ENCODE results near the gene KRTAP21-1. TPM values are rescaled to one million over a fixed set of nuclear protein-coding genes. Genes with fewer than 3 reads are reported as not detected.

The KRTAP21-1 gene
- not detected in 2 replicates for total RNA-seq

DNA sequence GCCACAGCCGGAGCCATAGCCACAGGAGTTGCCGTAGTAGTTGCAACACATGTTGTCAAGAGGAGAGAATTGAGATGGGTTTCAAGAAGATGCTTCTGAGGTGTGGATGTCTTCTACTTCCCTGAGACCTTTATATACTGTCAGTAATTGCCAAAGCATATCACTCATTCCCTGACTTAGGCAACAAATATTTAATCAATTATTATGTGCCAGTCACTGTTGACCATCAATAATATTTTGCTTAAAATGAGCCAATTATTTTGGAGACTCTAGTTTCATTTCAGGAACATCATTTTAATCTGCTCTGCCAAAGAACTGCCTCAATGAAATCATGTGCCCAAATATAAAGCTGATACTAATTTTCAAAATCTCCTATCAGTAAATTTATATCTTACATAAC, at the start of gene KRTAP21-1:
KRTAP21-1 (minus strand) TSS at position 101 of the 400 bp plus-strand sequence; CDS start at position 51, 50 bp downstream.

DNA sequence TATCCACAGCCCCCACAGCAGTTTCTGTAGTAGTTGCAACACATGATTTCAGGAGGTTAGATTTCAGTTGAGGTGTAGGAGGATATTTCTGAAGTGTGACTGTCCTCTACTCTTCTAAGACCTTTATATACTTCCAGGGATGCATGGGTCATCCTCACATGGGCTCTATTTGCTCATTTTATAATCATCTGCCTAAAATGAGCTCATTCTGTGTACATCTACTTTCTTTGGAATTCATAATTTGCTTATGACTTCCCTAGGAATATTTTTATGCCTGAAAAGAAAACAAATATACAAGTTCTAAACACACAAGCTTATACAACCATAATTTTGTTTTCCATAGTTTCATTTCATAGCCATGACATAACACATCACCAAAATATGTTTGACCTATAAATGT, 8.1 kb downstream of the KRTAP21-1 start, which contains the start of gene KRTAP21-2:
KRTAP21-2 (minus strand) TSS at position 101 of the 400 bp plus-strand sequence; CDS start at position 44, 57 bp downstream.

DNA sequence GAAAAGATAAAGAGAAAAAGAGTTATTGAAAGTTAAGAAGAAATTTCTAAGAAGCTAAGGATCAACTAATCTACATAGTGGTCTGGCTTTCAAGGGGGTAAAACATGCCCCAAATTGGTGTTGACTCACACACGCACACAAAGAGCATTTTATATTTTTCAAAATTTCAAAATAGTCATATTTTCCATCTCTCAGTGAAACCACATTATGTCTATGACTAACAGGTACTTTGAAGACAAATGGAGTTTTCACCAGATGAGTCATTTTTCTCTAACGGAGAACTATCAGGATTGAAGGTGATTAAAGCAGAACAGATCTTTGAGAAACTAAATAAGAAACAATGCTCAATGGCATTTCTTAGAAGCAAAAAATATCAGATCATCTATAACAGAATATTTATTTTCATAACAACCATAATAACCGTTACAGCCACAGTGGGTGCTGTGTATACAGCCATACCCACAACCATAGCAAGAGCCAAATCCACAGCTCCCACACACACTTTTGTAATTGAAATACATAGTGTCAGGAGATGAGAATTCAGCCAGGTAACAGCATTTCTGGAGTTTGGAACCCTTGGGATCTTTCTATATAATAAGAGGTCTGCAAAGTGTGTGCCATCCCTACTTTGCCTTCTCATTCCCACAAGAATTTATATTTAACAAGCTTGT, 36.9 kb downstream of the KRTAP21-1 start, which contains the start of gene KRTAP21-3:
KRTAP21-3 (minus strand) TSS at position 539 of the 671 bp plus-strand sequence; CDS start at position 521, 18 bp downstream.

Other genes with a start within 250 kb of the KRTAP21-1 start
- gene KRTAP19-6, start 213.6 kb downstream of the KRTAP21-1 start, total RNA-seq, result not detected in 2 replicates
- gene KRTAP19-7, start 194.1 kb downstream of the KRTAP21-1 start, total RNA-seq, result not detected in 2 replicates
- gene KRTAP22-2, start 165.0 kb downstream of the KRTAP21-1 start, total RNA-seq, result not detected in 2 replicates
- not detected in 2 replicates for gene KRTAP6-3, start 163.0 kb downstream of the KRTAP21-1 start, total RNA-seq
- not detected in 2 replicates for gene KRTAP6-2, start 156.5 kb downstream of the KRTAP21-1 start, total RNA-seq
- gene KRTAP22-1, start 154.3 kb downstream of the KRTAP21-1 start, total RNA-seq, result not detected in 2 replicates
- gene KRTAP6-1, start 141.5 kb downstream of the KRTAP21-1 start, total RNA-seq, result not detected in 2 replicates
- gene KRTAP20-1, start 139.0 kb downstream of the KRTAP21-1 start, total RNA-seq, result not detected in 2 replicates
- not detected in 2 replicates for gene KRTAP20-4, start 134.8 kb downstream of the KRTAP21-1 start, total RNA-seq
- not detected in 2 replicates for gene KRTAP20-2, start 120.2 kb downstream of the KRTAP21-1 start, total RNA-seq
- gene KRTAP20-3, start 112.6 kb downstream of the KRTAP21-1 start, total RNA-seq, result not detected in 2 replicates
- not detected in 2 replicates for gene KRTAP21-3, start 36.7 kb downstream of the KRTAP21-1 start, total RNA-seq
- gene KRTAP21-2, start 8.2 kb downstream of the KRTAP21-1 start, total RNA-seq, result not detected in 2 replicates
- not detected in 2 replicates for gene KRTAP8-1, start 57.8 kb upstream of the KRTAP21-1 start, total RNA-seq
- gene KRTAP7-1, start 74.3 kb upstream of the KRTAP21-1 start, total RNA-seq, result not detected in 2 replicates
- not detected in 2 replicates for gene KRTAP11-1, start 126.2 kb upstream of the KRTAP21-1 start, total RNA-seq